PC-3 (cell line): ENCODE results near the gene TAF4.

Experiments
- EZH2 ChIP-seq: fragments of 300-600 bp; sonication (generic); IDR thresholded peaks from one replicate; pipeline ENCODE4 v1.6.1; 2017; ENCODE audit warnings: antibody characterized with exemption, mild to moderate bottlenecking, low read length; ENCODE audit not compliant: unreplicated experiment
- EZH2phosphoT487 ChIP-seq: fragments of 300-600 bp; sonication (generic); IDR thresholded peaks from 2 replicates; pipeline ENCODE4 v1.6.1; 2018; ENCODE audit warnings: mild to moderate bottlenecking, antibody characterized with exemption, low read length, borderline replicate concordance
- TF ChIP-seq, protein P1 (sequence below): fragments of 300-600 bp; sonication (generic); conservative IDR thresholded peaks from 2 replicates; pipeline ENCODE4 v1.5.1; 2017; ENCODE audit warnings: antibody characterized with exemption, low read depth, mild to moderate bottlenecking, low read length

DNA sequence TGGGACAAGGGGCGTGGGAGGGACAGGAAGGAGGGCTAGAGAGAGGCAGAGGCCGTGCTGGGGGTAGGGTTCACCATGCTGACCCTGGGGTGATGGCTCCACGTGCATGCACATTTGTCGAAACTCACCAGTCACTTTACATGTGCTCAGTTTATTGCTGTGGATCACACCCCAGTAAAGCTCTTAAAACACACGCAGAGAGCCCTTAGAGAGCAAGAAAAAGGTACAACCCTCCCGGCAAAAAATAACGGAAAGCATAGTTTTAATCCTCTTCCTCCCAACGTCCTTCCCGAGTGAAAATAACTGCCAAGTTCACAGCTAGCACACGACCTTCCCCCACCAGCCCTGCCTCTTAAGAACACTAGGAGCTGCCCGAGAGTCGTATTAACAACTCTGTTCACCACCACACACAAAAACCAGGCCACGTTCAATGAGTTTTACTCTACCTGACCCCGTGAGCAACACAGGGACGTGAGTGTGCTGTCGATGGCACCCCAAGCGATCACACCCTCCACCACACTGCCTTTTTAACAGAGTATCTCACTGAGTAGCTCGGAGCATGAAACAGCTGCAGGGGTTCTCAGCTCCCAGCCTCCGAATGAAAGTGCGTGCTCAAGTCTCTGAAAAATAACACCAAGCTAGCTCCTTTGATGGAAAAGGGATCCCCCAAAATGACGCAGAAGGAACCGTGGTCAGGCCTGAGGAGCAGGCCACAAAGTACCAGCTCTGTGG lies 39.7 kb downstream of the TAF4 start:
- TF ChIP-seq, protein P1, sequence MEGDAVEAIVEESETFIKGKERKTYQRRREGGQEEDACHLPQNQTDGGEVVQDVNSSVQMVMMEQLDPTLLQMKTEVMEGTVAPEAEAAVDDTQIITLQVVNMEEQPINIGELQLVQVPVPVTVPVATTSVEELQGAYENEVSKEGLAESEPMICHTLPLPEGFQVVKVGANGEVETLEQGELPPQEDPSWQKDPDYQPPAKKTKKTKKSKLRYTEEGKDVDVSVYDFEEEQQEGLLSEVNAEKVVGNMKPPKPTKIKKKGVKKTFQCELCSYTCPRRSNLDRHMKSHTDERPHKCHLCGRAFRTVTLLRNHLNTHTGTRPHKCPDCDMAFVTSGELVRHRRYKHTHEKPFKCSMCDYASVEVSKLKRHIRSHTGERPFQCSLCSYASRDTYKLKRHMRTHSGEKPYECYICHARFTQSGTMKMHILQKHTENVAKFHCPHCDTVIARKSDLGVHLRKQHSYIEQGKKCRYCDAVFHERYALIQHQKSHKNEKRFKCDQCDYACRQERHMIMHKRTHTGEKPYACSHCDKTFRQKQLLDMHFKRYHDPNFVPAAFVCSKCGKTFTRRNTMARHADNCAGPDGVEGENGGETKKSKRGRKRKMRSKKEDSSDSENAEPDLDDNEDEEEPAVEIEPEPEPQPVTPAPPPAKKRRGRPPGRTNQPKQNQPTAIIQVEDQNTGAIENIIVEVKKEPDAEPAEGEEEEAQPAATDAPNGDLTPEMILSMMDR = no peak
- TF ChIP-seq EZH2 (no peak), EZH2phosphoT487 (no peak)
